ENCODE data around the gene TRABD. TPM values are rescaled to one million over a fixed set of nuclear protein-coding genes. Genes with fewer than 3 reads are reported as not detected.

Gene TRABD
- total RNA-seq, 3 donors from 2014 or later = 36.8 to 52.6 (median 42.7) TPM

DNA sequence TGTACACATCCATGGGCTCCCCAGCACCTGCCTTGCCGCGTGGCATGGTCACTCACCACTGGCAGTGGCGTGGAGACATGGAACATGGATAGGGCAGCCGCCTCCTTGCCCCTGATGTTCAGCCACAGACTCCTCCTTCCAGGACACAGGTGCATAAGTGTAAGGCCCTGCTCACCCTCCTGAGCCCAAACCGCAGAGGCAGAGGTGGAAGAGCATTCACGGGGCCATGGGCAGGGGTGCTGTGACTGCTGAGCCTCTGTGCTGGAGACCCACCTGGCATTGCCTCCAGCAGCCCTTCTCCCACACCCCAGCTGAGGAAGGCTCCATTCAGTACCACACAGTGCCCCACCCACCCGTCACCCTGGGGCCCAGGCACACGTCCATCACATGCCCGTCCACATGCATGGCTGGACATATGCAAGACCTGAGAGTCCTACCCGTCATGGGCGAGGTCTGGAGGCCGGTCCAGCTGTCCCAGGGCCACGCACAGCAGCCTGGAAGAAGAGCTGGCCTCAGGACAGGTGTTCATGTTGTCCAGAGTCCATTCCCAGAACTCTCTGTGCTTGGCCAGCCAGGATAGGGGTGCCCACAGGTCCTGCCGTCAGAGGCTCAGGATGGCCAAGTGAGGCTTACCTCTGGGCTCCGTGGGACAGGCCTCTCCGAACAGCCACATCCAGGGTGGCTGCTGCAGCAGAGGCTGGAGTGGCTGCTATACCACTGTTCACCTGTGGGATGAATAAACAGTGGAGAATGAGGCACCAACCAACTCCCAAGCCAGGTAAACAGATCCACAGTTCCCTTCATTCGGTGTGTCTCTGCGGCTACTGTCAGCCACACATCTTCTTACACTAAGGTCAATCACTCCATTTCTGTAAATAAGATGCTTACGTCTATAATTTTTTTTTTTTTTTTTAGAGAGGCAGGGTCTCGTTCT lies 60.8 kb downstream of the TRABD start:
- TF ChIP-seq, protein P1, sequence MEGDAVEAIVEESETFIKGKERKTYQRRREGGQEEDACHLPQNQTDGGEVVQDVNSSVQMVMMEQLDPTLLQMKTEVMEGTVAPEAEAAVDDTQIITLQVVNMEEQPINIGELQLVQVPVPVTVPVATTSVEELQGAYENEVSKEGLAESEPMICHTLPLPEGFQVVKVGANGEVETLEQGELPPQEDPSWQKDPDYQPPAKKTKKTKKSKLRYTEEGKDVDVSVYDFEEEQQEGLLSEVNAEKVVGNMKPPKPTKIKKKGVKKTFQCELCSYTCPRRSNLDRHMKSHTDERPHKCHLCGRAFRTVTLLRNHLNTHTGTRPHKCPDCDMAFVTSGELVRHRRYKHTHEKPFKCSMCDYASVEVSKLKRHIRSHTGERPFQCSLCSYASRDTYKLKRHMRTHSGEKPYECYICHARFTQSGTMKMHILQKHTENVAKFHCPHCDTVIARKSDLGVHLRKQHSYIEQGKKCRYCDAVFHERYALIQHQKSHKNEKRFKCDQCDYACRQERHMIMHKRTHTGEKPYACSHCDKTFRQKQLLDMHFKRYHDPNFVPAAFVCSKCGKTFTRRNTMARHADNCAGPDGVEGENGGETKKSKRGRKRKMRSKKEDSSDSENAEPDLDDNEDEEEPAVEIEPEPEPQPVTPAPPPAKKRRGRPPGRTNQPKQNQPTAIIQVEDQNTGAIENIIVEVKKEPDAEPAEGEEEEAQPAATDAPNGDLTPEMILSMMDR (IDR thresholded peaks at IDR 0.05) = no peak
- DNase-seq = peak in 1 of 3 donors; percentile 56
- no peaks in the 10 kb centered on the region for H3K9me3 ChIP-seq
- ATAC-seq = no peak
- no peaks in the 10 kb centered on the region for H3K36me3 ChIP-seq (ENCODE audit: low read depth)
- H3K4me1 ChIP-seq (ENCODE audit: low read depth) = peaks cover 59% of the 10 kb centered on the region
- intact Hi-C loops (cut with DNase I, micrococcal nuclease) = loop anchor here in 1 of 2 donors (10.0 kb wide), 1 partner anchor 248 kb away; no protein-coding TSS in a partner anchor
- H3K4me3 ChIP-seq = no peak overlapping the region

DNA sequence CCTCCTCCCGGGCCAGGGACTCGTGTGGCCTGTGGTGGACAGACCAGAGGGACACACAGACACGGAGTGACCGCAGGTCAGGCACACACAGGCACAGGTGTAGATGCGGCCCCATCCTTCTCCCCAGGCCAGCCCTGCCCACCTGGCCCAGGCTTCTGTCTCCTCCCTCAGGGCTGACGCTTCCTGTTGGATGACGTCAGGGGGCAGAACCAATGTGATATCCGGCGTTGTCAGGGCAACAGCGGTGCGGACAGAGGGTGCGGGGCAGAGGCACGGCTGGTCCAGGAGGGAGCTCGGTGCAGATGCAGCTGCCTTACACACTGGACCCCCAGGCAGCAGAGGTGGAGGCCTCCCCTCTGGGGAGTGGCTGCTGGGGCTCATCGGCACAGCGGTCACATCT lies 62.0 kb downstream of the TRABD start:
- peaks cover 48% of the 10 kb centered on the region for H3K4me1 ChIP-seq (ENCODE audit: low read depth)
- intact Hi-C loops (cut with DNase I, micrococcal nuclease) = loop anchor here in 1 of 2 donors (10.0 kb wide), 1 partner anchor 247 kb away; no protein-coding TSS in a partner anchor
- H3K36me3 ChIP-seq (ENCODE audit: low read depth) = no peaks in the 10 kb centered on the region
- ATAC-seq (peak; percentile 38), DNase-seq (peak; percentile 80 to 85 (median 82))
- H3K9me3 ChIP-seq = no peaks in the 10 kb centered on the region
- TF ChIP-seq, protein P1 (IDR thresholded peaks at IDR 0.05) = no peak
- H3K4me3 ChIP-seq = no peak overlapping the region

GRCh38 chr22:50248196-50249081 lies 62.7 kb downstream of the TRABD start:
- Histone ChIP-seq H3K9me3 (no peaks in the 10 kb centered on the region), H3K4me1 (ENCODE audit: low read depth) (peaks cover 41% of the 10 kb centered on the region), H3K4me3 (no peak overlapping the region), H3K36me3 (ENCODE audit: low read depth) (no peaks in the 10 kb centered on the region)
- TF ChIP-seq, protein P1 (IDR thresholded peaks at IDR 0.05) = no peak
- DNase-seq (peak in 2 of 3 donors; percentile 41 to 63), ATAC-seq (no peak)
- intact Hi-C loops (cut with DNase I, micrococcal nuclease) = loop anchor here in 1 of 2 donors (10.0 kb wide), 1 partner anchor 246 kb away; no protein-coding TSS in a partner anchor

Other genes with a start within 250 kb of the TRABD start
- 100 to 1,000 TPM in 1 of 3 donors, 10 to 100 TPM in 2; 56.4 to 106 (median 58.7) TPM for gene PIM3, start 225.1 kb upstream of the TRABD start, total RNA-seq
- under 1 TPM in 2 of 3 donors, not detected in 1; 0.09 to 0.43 TPM for gene IL17REL, start 173.1 kb upstream of the TRABD start, total RNA-seq
- gene TTLL8, start 127.6 kb upstream of the TRABD start, total RNA-seq = not detected
- gene MLC1, start 100.5 kb upstream of the TRABD start, total RNA-seq = under 1 TPM in 1 of 3 donors, not detected in 2; 0.16 TPM
- 1 to 10 TPM in 1 of 3 donors, under 1 TPM in 2; 0.29 to 1.0 (median 0.49) TPM for gene MOV10L1, start 95.9 kb upstream of the TRABD start, total RNA-seq
- gene PANX2, start 15.2 kb upstream of the TRABD start, total RNA-seq = under 1 TPM in 1 of 3 donors, not detected in 2; 0.44 TPM
- gene SELENOO, start 15.1 kb downstream of the TRABD start, total RNA-seq = 10 to 100 TPM; 21.5 to 23.8 (median 23.1) TPM
- 10 to 100 TPM; 34.5 to 41.6 (median 40.5) TPM for gene TUBGCP6, start 59.1 kb downstream of the TRABD start, total RNA-seq
- 10 to 100 TPM; 39.5 to 66.3 (median 47.8) TPM for gene HDAC10, start 65.4 kb downstream of the TRABD start, total RNA-seq
- gene MAPK12, start 75.8 kb downstream of the TRABD start, total RNA-seq = 1 to 10 TPM; 2.3 to 6.5 (median 5.2) TPM
- 1 to 10 TPM; 1.8 to 4.3 (median 3.2) TPM for gene MAPK11, start 84.5 kb downstream of the TRABD start, total RNA-seq
- gene PLXNB2, start 121.7 kb downstream of the TRABD start, total RNA-seq = 100 to 1,000 TPM; 232 to 318 (median 250) TPM
- gene DENND6B, start 141.1 kb downstream of the TRABD start, total RNA-seq = 1 to 10 TPM; 2.8 to 6.3 (median 5.2) TPM
- gene PPP6R2, start 157.4 kb downstream of the TRABD start, total RNA-seq = 10 to 100 TPM; 54.3 to 61.7 (median 58.8) TPM